ENCODE results near the gene P2RY6.

DNA sequence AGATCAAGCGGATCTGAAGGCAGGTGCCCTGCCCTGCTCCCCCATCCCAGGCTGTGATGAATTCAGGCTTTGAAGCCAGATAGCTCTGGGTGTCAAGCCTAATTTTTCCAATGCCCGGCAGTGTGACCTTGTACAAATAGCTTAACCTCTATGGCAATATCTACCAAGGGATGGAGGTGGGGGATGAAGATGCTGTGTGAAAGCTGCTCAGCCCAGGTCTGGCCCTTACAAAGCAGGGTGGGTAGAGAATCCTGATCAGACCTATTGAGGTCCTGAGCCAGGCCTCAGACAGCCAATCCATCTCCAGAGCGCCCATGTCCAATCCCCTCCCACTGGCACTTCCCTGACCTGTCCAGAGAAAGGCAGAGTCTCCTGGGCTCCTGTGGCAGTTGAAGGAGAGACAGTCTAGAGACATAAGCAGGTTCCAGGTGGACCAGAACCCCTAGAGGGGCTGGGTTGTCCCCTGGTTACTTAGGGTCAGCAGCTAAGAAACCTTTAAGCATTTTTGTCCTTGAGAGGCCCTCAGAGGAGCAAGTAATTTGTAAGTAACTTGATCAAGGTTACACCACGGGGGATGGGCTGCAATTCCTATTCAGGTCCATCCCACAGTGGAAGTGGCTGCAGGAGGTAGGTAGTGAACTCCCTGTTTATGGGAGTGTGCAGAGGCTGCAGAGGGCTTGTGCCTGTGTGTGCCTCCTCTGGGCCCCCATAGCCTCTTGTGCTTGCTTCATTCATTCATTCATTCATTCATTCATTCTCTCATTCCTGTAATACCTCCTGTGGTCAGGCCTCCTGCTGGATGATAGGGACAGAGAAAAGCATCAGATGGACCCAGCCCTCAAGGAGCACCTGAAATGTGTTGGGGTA is 43.6 kb upstream of the P2RY6 start:
- TF ChIP-seq, protein P1, sequence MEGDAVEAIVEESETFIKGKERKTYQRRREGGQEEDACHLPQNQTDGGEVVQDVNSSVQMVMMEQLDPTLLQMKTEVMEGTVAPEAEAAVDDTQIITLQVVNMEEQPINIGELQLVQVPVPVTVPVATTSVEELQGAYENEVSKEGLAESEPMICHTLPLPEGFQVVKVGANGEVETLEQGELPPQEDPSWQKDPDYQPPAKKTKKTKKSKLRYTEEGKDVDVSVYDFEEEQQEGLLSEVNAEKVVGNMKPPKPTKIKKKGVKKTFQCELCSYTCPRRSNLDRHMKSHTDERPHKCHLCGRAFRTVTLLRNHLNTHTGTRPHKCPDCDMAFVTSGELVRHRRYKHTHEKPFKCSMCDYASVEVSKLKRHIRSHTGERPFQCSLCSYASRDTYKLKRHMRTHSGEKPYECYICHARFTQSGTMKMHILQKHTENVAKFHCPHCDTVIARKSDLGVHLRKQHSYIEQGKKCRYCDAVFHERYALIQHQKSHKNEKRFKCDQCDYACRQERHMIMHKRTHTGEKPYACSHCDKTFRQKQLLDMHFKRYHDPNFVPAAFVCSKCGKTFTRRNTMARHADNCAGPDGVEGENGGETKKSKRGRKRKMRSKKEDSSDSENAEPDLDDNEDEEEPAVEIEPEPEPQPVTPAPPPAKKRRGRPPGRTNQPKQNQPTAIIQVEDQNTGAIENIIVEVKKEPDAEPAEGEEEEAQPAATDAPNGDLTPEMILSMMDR (conservative IDR thresholded peaks at IDR 0.05; ENCODE audit: low read length): no peak
- no peak for TF ChIP-seq EZH2phosphoT487 (IDR thresholded peaks at IDR 0.05; ENCODE audit: borderline replicate concordance, low read depth, low read length)
